ENCODE data around the gene UMAD1.

DNA sequence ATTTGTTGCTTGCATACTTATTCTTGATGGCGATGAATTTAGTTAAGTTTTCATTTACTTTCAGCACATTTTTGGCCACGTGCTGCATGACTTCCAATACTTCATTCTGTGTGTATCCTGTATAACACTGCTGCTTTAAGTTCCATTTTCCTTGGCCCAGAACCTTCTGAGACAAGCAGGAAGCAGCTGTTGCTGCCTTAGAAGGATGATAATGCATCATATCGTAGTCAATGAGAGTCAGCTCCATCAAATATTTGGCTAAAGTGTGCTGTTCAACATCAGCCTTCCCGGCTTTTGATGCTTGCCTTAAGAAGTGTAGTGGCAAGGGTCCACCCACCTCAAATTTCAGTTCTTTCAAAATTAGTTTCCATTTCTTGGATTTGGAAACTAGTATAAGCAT is 268.8 kb downstream of the UMAD1 start:
- TF ChIP-seq TAF1 (IDR thresholded peaks at IDR 0.05; ENCODE audit: borderline replicate concordance, insufficient read depth, low read length): no peak
- TF ChIP-seq POLR2AphosphoS5 (IDR thresholded peaks at IDR 0.05; ENCODE audit: low read depth, low read length): no peak
- TF ChIP-seq, protein P1, sequence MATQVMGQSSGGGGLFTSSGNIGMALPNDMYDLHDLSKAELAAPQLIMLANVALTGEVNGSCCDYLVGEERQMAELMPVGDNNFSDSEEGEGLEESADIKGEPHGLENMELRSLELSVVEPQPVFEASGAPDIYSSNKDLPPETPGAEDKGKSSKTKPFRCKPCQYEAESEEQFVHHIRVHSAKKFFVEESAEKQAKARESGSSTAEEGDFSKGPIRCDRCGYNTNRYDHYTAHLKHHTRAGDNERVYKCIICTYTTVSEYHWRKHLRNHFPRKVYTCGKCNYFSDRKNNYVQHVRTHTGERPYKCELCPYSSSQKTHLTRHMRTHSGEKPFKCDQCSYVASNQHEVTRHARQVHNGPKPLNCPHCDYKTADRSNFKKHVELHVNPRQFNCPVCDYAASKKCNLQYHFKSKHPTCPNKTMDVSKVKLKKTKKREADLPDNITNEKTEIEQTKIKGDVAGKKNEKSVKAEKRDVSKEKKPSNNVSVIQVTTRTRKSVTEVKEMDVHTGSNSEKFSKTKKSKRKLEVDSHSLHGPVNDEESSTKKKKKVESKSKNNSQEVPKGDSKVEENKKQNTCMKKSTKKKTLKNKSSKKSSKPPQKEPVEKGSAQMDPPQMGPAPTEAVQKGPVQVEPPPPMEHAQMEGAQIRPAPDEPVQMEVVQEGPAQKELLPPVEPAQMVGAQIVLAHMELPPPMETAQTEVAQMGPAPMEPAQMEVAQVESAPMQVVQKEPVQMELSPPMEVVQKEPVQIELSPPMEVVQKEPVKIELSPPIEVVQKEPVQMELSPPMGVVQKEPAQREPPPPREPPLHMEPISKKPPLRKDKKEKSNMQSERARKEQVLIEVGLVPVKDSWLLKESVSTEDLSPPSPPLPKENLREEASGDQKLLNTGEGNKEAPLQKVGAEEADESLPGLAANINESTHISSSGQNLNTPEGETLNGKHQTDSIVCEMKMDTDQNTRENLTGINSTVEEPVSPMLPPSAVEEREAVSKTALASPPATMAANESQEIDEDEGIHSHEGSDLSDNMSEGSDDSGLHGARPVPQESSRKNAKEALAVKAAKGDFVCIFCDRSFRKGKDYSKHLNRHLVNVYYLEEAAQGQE (IDR thresholded peaks at IDR 0.05; ENCODE audit: insufficient read depth in 1 of 2, low read depth in 2 of 2, low read length in 2 of 2): no peak
- no peak for TF ChIP-seq FOXP2 (optimal IDR thresholded peaks at IDR 0.05; ENCODE audit: borderline replicate concordance, extremely low read depth, extremely low read length, insufficient read depth)
- no peak for TF ChIP-seq SIN3A (IDR thresholded peaks at IDR 0.05; ENCODE audit: borderline replicate concordance, insufficient read depth, low read length)
